Activated CD8-positive, alpha-beta memory T cell treated with anti-CD3 and anti-CD28 coated beads, Interleukin-2, amount 50 U/mL, for 48 hours (primary cell): ENCODE measurements around the gene MGAT4A.

Source experiments
- DNase-seq: peaks from one replicate; pipeline ENCODE4 v3.0.0-alpha.2; 2020

Gene MGAT4A

DNA sequence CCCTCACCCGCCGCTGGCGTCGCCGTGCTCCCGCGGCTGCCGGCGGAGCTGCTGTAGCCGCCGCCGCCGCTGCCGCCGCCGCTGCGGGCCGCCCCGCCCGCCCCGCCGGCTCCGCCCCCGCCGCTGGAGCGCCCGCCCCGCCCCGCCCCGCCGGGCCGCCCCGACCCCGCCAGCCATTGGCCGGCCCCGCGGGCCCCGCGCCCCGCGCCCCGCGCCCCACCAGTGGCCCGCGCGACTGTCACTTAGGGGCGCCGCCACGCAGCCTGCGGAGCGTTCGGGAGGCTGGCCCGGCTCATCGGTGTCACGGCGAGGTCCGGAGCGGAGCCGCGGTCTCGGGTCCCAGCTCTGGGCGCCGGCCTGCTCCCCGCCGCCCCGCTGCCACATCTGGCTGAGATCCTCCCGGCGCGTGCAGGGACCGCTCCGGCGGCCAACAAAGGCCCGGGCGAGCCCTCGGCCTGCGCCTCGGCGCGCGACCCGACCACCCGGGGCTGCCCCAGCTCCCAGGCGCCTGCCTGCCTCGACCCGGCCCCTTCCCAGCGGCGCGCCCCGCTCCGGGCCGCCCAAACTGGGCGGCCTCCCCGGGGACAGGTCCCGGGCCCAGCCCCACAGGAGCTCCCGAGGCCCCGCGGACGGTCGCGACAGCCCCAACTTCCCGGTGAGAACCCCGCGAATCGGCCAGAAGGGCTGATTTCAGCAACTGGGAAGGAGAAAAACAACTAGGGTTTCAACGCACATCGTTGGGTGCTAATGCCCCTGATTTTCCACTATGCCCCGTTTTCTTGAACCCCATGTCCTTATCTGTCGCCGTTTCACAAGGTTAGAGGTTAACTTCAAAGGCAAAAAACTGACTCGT lies at the start of gene MGAT4A:
MGAT4A (minus strand) TSS at position 92 of the 853 bp plus-strand sequence. CDS start 4,800 bp downstream, outside the sequence.
- DNase-seq: peak; percentile 87

DNA sequence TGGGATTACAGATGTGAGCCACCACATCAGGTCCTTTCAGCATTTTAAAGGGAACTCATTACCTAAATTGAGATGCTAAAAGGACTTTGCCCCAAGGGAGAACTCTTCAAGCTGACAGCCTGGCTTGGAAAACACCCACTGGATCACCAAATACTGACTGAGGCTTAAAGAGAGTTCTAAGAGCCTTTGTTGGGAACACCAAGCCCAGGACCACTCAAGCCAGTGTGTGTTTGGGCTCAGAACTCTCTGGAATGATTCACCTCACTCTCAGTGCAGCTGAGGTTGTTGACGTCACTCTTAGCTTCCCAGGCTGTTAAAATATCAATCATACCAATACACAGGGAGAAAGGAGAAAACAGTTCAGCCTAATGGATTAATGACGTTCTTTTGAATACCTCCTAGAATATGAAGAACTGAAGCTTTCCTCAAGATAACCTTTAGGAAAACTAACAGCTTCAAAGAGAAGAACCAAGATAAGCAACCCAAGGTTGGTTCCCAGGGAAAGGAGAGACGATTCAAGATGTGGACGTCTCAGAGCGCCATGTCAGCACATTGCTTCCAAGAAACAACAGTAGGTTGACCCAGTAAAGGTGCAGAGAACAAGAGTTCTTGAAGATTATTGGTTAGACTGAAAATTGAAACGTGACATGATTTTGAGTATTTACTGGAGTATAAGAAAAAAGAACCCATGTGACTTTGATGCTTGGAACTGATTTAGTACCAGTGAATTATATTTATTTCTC lies 48.0 kb upstream of the MGAT4A start:
- DNase-seq: no peak

DNA sequence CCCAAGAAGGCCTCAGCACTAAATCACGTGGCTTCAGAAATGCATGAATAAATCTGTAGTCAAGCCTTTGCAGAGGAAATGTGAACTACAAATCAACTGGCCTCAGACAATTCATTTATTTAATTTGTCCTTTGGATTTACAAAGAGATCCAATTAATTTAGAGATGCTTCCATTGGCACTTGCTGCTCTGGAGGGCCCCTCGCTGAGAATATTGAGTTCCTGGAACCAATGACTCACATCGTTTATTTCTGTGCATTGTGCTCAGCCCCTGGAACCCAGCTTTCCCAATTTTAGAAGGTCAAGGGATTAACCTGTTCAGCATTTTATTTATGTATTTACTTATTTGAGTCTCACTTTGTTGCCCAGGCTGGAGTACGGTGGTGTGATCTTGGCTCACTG lies 47.2 kb upstream of the MGAT4A start:
- no peak for DNase-seq

DNA sequence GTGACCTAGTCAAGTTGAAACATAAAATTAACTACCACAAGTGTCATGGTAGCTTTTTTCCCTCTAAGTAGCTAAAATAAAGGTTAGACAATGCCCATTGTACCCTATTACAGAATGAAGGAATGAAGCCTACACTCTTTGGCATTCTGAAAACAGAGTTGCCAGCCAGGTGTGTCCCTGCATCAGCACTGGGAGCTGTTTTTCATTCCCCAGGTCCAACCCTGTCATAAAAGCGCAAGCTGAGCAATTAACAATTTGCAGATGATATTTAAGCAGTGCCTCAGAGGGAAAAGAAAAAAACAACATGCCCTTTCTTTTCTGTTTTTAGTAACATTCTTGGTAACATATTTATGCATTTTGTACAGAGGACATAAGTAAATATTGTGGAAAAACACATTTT lies 46.8 kb upstream of the MGAT4A start:
- DNase-seq: no peak

DNA sequence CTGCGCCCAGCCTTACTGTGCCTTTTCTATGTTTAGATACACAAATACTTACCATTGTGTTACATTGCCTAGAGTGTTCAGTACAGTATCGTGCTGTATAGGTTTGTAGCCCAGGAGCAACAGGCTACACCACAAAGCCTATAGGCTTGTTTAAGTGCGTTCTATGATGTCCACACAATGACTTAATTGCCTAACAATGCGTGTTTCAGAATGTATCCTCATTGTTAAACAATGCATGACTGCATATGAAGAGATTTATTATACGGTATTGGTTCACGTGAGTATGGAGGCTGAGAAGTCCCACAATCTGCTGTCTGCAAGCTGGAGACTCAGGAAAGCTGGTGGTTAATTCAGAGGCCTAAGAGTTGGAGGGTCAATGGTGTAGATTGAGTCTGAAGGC lies 46.1 kb upstream of the MGAT4A start:
- no peak for DNase-seq

DNA sequence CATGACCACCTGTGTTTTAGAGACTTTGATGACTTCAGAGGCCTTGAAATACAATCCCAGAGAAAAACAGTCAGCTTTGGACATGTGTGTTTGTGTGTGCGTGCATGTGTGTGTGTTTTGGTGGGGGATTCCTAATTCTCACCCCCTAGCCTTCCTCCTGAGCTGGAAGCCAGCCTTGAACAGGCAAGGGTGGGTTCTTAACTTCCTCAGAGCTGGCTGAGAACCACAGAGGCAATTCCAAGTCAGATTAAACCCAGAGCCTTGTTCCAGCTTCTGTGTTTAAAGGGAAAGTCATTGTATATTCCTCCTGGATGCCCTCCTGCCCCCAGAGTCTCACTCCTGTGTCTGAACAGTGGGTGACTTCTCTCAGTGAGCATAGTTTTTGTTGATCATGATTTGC lies 45.2 kb upstream of the MGAT4A start:
- no peak for DNase-seq

DNA sequence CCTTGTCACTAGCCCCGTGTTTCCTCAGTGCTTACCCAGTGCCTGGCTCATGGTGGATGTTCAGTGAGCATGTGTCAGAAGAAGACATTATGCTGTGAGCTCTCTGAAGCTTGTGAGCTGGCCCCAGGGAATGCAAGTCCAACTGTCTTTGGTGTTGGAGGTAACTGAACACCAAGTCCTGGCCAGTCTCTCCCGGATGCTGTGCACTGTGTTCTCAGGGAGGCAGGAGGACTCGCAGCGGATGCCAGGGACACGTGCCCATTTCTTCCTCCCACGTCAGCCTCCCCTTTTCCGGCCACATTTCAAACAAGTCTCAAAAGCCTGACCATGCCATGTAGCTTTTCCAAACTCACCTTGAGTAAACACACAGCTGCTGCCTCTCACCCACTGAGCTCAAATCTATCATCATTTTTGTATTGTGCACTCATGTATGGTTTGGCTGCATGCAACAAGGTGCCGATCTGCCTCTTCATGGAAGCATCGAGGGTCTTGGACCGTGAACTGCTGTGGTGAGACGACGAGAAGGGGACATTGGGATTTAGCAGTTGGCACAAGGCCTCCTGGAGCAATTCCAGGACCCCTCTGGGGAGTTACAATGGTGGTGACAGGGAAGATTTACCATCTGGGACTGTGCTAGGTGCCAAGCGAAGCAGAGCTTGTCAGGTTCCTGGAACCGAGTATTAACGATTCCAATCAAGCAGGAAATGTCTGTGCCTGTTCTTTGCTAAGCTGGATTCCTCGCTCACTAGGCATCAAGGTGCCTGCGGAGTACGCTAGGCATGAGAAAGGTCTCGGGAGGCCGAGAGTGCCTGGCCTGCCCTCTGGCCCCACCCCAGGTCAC lies 44.4 kb upstream of the MGAT4A start:
- DNase-seq: no peak

DNA sequence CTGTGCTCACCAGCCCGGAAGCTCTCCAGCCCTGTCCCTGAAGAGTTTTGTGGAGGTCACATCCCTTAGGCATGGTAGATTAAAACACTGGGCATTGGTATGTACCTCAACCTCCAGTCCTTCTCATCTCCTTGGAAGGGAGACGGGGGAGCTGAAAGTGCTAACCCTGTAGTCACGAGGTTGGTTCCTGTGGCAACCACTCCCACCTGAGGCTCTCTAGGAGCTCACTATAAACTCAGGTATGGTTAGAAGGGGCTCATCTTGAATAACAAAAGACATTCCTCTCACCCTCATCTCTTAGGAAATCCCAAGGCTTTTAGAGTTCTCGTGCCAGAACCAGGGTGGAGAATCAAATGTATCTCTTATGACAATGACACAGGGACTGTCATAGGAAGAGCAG lies 43.0 kb upstream of the MGAT4A start:
- DNase-seq: no peak

DNA sequence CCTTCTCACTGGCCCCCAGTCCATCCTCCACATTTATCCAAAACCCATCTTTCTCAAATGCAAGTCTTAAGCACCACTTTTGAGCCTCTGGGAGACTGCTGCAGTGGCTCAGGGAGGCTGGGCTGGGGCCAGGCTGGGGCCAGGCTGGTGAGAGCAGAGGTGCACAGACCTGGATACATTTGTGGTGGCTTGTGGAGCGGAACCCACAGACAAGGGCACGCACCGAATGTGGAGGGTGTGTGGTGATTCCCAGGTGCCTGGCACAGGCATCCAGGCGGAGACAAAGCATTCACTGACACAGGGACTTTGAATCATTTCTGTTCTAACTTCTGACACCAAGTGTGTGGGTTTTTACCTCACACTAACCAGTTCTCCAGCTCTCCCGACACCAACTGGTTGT lies 42.2 kb upstream of the MGAT4A start:
- DNase-seq: no peak

DNA sequence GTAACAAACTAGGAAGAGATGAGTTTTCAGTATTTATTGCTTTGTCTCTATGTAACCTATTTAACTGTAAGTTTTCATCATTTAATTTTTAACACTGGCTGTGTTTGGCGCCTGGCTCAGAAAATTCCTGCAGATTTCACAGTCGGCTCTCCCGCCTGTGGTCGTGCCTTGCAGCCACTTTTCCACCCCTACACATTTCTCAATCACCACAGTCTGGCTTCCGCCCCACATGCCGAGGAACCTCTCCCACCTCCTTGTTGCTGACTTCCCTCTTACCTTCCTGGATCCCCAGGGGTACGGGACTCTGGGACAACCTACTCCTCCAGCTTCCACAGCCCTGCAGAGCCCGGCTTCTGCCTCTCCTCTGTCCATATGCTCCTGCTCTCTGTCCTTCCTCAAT lies 41.6 kb upstream of the MGAT4A start:
- no peak for DNase-seq

DNA sequence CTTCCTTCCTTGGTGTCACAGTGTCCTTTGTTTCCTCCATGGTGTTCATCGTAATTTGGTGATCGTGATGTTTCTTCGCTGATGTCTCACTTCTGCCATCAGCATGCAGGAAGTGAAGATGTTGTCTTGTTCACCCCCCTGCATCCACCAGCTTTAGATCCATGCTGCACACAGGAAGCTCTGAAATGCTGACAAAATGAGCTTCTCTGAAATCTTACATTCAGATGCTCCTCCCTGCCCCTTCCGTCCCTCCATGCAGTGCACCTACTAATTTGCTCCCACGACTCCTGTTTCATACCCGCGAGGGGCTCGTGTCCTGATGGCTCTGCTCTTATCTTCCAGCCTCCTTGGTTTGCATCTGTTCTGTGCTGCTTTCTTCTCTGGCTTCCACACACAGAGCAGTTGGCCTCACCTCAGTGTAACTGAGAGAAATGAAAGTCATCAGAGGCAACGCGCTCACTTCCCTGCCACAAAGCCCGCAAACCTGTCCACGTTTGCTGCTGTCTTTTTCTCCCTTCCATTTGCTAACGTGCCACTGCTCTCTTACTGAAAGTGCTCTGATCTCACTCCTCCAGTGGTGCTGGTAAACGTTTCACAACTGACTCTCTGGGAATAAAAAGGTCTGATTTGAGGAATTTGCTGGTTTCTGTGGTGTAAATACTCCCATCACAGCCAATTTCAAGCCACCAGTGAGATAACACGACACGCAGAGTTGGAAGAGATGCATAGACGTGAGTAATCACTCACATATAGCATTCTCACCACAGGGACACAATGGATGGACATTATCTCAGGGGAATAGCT lies 41.0 kb upstream of the MGAT4A start:
- peak; percentile 68 for DNase-seq

DNA sequence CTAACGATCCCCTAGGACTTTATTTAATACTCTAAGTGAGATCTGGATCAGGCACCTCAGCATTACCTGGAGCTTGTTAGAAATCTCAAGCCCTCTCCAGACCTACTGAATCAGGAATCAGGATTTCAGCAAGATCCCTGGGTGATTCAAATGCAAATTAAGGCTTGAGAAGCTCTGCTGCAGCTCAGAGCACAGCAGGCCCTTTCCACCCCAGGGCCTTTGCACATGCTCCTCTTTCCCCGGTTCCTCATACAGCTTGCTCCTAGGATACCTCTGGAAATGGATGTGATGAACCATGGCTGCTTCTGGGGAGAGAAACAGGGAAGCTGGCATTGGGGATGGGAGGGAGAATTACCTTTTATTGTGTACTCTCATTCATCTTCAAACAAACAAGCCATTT lies 40.3 kb upstream of the MGAT4A start:
- no peak for DNase-seq

DNA sequence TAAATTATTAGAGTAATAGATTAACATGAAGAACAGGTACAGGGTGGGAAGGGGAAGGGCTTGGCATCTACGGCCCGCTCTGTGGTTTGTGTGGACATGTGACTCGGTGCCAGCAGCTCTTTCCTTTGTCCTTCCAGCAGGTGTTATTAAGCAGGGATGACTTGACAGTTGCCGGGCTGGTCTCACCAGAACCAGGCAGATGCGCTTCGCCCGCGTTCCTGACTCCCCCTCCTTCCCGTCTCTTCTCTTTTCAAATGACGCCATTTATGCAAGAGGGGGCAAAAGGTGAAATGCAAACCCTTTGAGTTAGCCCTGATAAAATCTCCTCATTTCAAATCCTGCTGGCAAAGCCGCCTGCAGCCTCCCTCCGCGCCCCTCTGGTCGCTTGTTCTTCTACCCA lies 38.9 kb upstream of the MGAT4A start:
- no peak for DNase-seq

DNA sequence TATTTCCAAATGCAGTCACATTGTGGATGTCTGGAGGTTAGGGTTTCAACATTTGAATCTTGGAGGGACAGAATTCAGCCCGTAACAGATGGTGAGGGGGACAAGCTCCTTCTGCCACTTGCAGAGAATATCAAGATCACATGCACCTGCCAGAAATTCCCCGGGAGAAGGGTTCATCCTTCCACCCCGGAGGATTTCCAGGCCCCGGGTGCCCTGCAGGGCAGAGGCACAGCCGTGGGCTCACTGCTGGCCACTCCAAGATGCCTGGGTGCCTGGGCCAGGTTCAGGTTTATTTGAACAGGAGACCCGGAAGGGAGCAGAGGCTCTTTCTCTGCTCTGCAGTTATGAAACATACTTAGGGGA lies 38.2 kb upstream of the MGAT4A start:
- DNase-seq: no peak

DNA sequence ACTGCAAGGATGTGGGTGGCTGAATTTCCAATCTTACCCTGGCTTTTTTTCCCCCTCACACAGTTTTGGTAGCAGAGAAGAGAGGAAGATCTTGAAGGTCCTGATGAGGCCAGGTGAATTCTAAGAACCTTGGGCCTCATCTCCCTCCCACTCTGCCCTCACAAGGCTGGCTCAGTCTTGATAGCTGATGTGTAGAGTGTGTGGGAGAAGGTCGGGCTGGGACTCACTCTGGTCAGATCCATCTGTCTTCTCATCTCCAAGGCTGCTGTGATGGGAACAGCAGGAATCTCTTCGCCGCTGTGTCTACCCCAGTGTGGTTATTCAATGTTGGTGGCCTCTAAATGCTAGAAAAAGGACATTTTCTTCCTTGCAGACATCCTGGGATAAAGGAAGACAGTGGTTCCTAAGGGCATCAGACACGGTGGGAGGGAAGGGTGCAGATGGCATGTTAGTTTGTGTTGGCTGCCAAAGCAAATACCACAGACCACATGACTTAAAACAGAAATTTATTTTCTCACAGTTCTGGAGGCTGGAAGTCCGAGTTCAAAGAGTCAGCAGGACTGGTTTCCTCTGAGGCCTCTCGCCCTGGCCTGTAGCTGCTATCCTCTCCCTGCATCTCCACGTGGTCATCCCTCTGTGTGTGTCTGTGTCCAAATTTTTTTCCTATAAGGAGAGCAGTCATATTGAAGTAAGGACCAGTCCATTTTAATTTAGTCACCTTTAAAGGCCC lies 37.6 kb upstream of the MGAT4A start:
- no peak for DNase-seq

DNA sequence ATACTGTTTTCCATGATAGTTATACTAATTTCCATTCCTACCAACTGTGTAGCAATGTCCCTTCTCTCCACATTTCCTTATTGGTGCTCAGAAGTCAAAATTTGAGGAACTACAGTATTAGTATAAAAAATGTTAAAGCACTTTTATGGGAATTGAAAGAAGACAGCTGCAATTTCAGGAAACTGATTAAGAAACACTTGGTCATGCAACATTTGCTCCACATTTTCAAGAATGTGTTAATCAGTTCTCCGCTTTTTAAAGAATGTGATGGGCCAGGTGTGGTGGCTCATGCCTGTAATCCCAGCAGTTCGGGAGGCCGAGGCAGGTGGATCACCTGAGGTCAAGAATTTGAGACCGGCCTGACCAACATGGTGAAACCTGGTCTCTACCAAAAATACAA lies 33.6 kb upstream of the MGAT4A start:
- DNase-seq: no peak

DNA sequence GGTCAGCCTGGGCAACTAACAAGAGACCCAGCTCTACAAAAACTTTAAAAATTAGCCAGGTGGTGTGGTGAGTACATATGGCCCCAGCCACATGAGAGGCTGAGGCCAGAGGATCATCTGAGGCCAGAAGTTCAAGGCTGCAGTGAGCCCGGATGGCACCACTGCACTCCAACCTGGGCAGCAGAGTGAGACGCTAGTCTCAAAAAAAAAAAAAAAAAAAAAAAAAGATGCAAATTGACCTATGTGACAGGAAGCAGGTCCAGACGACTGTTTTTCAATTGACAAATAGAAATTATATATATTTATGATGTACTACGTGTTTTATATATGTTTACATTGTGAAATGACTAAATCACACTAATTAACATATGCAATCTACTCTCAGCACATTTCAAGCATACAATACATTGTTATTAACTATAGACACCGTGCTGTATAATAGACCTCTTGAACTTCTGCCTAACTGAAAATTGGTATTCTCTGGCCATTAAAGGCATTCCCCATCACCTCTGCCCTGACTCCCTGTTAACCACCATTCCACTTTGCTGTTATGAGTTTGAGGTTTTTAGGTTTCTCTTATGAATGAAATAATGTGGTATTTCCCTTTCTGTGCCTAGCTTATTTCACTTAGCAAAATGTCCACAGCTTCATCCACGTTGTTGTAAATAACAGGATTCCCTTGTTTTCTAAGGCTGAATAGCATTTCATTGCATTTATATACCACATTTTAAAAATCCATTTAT lies 32.4 kb upstream of the MGAT4A start:
- DNase-seq: no peak

DNA sequence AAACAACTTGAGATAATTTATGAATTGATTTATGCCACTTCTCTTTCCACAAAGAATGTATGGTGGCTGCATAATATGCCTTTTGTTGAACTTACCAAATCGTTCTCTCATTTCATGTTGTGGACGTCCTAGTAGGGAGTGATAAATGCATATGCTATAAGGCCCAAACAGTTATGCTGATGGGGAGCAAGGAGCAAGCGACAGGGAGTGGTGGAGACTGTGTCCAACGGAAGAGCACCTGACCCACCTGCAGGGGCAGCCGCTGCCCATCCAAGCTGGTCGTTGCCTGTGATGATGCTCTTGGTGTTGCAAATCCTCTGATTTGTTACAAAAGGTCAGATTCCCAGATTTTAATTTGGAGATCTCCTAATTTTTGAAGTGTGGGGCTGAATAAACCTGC lies 31.0 kb upstream of the MGAT4A start:
- DNase-seq: no peak

DNA sequence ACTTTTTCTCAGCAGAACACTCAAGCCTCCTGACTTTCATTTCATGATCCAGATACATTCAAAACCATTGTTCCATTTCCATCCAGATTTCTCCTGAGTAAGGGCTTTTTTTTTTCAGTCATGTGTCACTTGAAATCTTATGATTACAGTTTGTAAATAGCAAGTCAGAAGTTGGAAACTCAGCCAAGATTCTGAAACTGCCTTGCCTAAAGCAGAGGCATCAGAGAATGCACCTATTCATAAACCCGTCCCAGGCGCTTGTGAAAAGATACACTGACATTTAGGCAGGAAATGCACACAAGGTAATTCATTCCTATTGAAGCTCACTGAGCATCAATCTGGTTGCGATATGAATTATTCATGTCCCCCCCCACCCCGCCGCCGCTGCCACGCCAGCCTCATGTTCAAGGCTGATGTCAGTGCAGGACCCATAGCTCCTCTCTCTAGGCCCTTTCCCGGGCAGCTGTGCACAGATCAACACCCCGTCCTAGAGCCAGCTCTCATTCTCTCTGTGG lies 30.4 kb upstream of the MGAT4A start:
- peak; percentile 81 for DNase-seq

DNA sequence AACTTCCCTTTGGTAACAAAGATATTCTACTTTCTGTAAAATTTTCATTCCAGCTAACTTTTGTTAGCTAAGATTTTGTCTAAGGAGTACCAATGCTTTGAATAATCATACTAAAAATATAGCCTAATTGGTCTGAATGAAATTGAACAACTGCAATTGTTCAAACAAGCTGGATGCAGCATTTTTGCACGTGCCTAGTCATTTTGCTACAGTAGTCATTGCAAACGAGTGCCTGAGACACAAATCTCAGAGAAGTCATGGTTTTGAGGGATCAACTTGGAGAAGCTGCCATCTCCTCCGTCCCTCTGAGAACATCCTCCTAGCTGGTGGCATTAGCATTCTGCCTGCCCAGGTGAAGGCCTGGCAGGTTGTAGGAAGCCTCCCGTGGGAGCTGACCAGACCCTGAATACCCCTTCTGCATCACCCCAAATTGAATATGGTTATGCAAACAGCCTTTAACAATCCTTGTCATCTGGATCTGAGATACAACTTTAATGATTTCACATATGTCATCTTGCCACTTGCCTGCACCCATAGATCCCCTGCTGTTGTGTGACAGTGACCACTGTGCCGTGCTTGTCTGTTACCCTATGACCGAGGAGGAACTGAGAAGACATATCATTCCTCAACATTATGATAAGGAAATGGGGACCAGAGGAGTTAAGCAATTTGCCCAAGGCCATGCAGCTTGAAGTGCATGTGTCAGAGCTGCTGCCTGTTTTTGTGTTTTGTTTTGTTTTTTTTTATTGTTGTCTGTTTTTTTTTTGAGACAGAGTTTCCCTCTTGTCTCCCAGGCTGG lies 29.1 kb upstream of the MGAT4A start:
- no peak for DNase-seq
